Neural progenitor cell (in vitro differentiated cells): ENCODE measurements around the gene CA5A. TPM values are rescaled to one million over a fixed set of nuclear protein-coding genes. Genes with fewer than 3 reads are reported as not detected.
"Not testable (repeated sequence)": the region's sequence is repeated elsewhere in the genome, so short reads cannot be mapped to it uniquely, and the experiment has no call there.

ENCODE experiments used
- DNase-seq: peaks from one replicate; pipeline ENCODE4 v3.0.0-alpha.2; 2016; ENCODE audit warnings: low spot score
- H2AFZ ChIP-seq: fragments of 200-600 bp; sonication (generic); replicated peaks from 2 replicates; pipeline ENCODE4 v1.6.1; 2016; ENCODE audit warnings: antibody characterized with exemption
- H3F3A ChIP-seq: fragments of 200-600 bp; sonication (generic); 2 replicates; pipeline ENCODE4 v1.6.1; 2016; ENCODE audit warnings: antibody characterized with exemption, low read depth
- H3K27ac ChIP-seq: fragments of 200-600 bp; sonication (generic); 2 replicates; pipeline ENCODE4 v1.5.1; 2016; ENCODE audit warnings: mild to moderate bottlenecking
- H3K27me3 ChIP-seq: fragments of 200-600 bp; sonication (generic); 2 replicates; pipeline ENCODE4 v1.6.1; 2016; ENCODE audit warnings: mild to moderate bottlenecking, moderate library complexity
- H3K36me3 ChIP-seq: fragments of 200-600 bp; sonication (generic); 2 replicates; pipeline ENCODE4 v1.5.1; 2016
- H3K4me1 ChIP-seq: fragments of 200-600 bp; sonication (generic); 2 replicates; pipeline ENCODE4 v1.6.1; 2016; ENCODE audit warnings: mixed run types
- H3K4me2 ChIP-seq: fragments of 200-600 bp; sonication (generic); 2 replicates; pipeline ENCODE4 v1.6.1; 2016
- H3K4me3 ChIP-seq: fragments of 200-600 bp; sonication (generic); 2 replicates; pipeline ENCODE4 v1.5.1; 2016
- H3K79me2 ChIP-seq: fragments of 200-600 bp; sonication (generic); 2 replicates; pipeline ENCODE4 v1.6.1; 2016; ENCODE audit warnings: low read depth
- H3K9ac ChIP-seq: fragments of 200-600 bp; sonication (generic); 2 replicates; pipeline ENCODE4 v1.6.1; 2016
- H3K9me3 ChIP-seq: fragments of 200-600 bp; sonication (generic); 2 replicates; pipeline ENCODE4 v1.5.1; 2016; ENCODE audit warnings: low read depth
- H4K20me1 ChIP-seq: fragments of 200-600 bp; sonication (generic); 2 replicates; pipeline ENCODE4 v1.6.1; 2016; ENCODE audit warnings: low read depth
- H3K27ac Mint-ChIP-seq: 3 replicates; pipeline ENCODE4 v1.8.0; 2021; ENCODE audit warnings: mixed read lengths
- H3K27me3 Mint-ChIP-seq: 2 replicates; pipeline ENCODE4 v1.8.0; 2022; ENCODE audit warnings: low read depth, mild to moderate bottlenecking, inconsistent platforms, moderate library complexity, mixed read lengths; ENCODE audit not compliant: insufficient read depth
- H3K36me3 Mint-ChIP-seq: 3 replicates; pipeline ENCODE4 v1.8.0; 2021; ENCODE audit warnings: mixed read lengths
- H3K4me1 Mint-ChIP-seq: 3 replicates; pipeline ENCODE4 v1.8.0; 2021; ENCODE audit warnings: mixed read lengths
- H3K4me3 Mint-ChIP-seq: 3 replicates; pipeline ENCODE4 v1.8.0; 2021; ENCODE audit warnings: mild to moderate bottlenecking, moderate library complexity, mixed read lengths
- H3K9me3 Mint-ChIP-seq: 3 replicates; pipeline ENCODE4 v1.8.0; 2020; ENCODE audit warnings: mixed read lengths
- CTCF ChIP-seq: fragments of 200-600 bp; sonication (generic); IDR thresholded peaks from 2 replicates; pipeline ENCODE4 v1.5.1; 2017; ENCODE audit warnings: antibody characterized with exemption, mild to moderate bottlenecking
- EZH2 ChIP-seq: fragments of 200-600 bp; sonication (generic); IDR thresholded peaks from 2 replicates; pipeline ENCODE4 v1.6.1; 2017; ENCODE audit warnings: antibody characterized with exemption, mild to moderate bottlenecking, moderate library complexity
- EZH2phosphoT487 ChIP-seq: fragments of 200-600 bp; sonication (generic); IDR thresholded peaks from 2 replicates; pipeline ENCODE4 v1.6.1; 2017; ENCODE audit warnings: antibody characterized with exemption
- total RNA-seq: library from RNA; depleted of rRNA; stranded (reverse); fragments of >200 nt; gene quantifications from 2 replicates; pipeline ENCODE4 v1.2.3, GENCODE V29; 2015; ENCODE audit warnings: low replicate concordance

Gene CA5A
- total RNA-seq, 1 donor from 2014 or later = not detected

- peak overlapping the region; percentile 83 for H3K27ac Mint-ChIP-seq
Measured at GRCh38 chr16:87897521-87898505, 38.5 kb downstream of the CA5A start.

GRCh38 chr16:87896924-87897520 lies 39.3 kb downstream of the CA5A start:
- H3K4me1 Mint-ChIP-seq, H3K9ac ChIP-seq, H4K20me1 ChIP-seq, H3K27ac ChIP-seq, H3K4me2 ChIP-seq, H3K27me3 Mint-ChIP-seq, H3K4me3 ChIP-seq, H3K27me3 ChIP-seq, H3K9me3 ChIP-seq, H3K4me3 Mint-ChIP-seq, DNase-seq, H3K79me2 ChIP-seq, H3K9me3 Mint-ChIP-seq, H3F3A ChIP-seq, H3K36me3 Mint-ChIP-seq, H2AFZ ChIP-seq, H3K4me1 ChIP-seq, H3K36me3 ChIP-seq: not testable (repeated sequence)
- peak overlapping the region; percentile 72 for H3K27ac Mint-ChIP-seq

More at GRCh38 chr16:87897521-87898505, 38.5 kb downstream of the CA5A start:
- Histone ChIP-seq H3K9ac (no peak overlapping the region), H3K9me3 (no peaks in the 10 kb centered on the region), H3K27me3 (no peaks in the 10 kb centered on the region), H3K4me1 (no peaks in the 10 kb centered on the region), H3K4me3 (no peak overlapping the region), H2AFZ (no peak overlapping the region), H3K36me3 (no peaks in the 10 kb centered on the region), H3F3A (no peaks in the 10 kb centered on the region), H3K79me2 (no peaks in the 10 kb centered on the region), H4K20me1 (no peaks in the 10 kb centered on the region), H3K27ac (no peak overlapping the region), H3K4me2 (no peak overlapping the region)
- no peak for DNase-seq
- TF ChIP-seq CTCF (no peak), EZH2phosphoT487 (no peak), EZH2 (no peak)
- Mint-ChIP-seq H3K9me3 (no peaks in the 10 kb centered on the region), H3K36me3 (no peaks in the 10 kb centered on the region), H3K4me1 (peaks cover 2% of the 10 kb centered on the region), H3K4me3 (no peak overlapping the region), H3K27me3 (peaks cover 7% of the 10 kb centered on the region)

DNA sequence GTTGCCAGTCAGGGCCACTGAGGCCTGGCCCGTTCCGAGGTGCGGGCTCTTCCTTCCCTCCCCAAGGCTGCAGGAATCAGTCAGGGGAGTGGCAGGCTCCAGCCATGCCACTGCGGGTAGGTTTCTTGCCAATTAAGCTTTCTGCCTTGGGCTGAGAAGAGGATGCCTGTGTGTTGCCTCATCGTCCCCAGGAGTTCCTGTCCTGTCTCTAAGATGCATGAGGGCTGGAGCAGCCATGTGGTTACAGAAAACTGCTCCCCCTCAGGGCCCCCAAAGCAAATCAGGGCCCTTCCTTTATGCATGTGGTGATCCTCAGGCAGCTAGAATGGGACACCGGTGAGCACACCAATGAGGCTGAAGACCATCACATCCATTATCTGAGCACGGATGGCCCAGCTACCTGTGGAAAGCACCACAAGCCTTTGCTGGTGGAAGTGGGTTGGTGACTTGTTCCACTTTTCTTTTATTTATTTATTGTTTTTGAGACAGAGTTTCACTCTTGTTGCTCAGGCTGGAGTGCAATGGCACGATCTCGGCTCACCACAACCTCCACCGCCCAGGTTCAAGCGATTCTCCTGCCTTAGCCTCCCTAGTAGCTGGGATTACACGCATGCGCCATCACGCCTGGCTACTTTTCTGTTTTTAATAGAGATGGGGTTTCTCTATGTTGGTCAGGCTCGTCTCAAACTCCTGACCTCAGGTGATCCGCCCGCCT lies 40.0 kb downstream of the CA5A start:
- not testable (repeated sequence) for H3K79me2 ChIP-seq, H2AFZ ChIP-seq, H3F3A ChIP-seq, DNase-seq, H3K27me3 Mint-ChIP-seq, H3K4me1 ChIP-seq, H3K27ac ChIP-seq, H4K20me1 ChIP-seq, H3K9me3 ChIP-seq, H3K36me3 Mint-ChIP-seq, H3K4me2 ChIP-seq, H3K9ac ChIP-seq, H3K4me1 Mint-ChIP-seq, H3K9me3 Mint-ChIP-seq, H3K4me3 ChIP-seq, H3K27me3 ChIP-seq, H3K36me3 ChIP-seq, H3K4me3 Mint-ChIP-seq
- peak overlapping the region; percentile 72 for H3K27ac Mint-ChIP-seq

GRCh38 chr16:87895641-87896141 lies 40.6 kb downstream of the CA5A start:
- Mint-ChIP-seq H3K36me3 (no peaks in the 10 kb centered on the region), H3K4me1 (peaks cover 2% of the 10 kb centered on the region), H3K27ac (peak overlapping the region; percentile 63), H3K4me3 (no peak overlapping the region), H3K27me3 (peaks cover 7% of the 10 kb centered on the region), H3K9me3 (no peaks in the 10 kb centered on the region)
- H4K20me1 ChIP-seq = no peaks in the 10 kb centered on the region
- no peak for DNase-seq
- no peaks in the 10 kb centered on the region for H3K9me3 ChIP-seq
- H3F3A ChIP-seq = no peaks in the 10 kb centered on the region
- H3K27ac ChIP-seq = no peak overlapping the region
- no peaks in the 10 kb centered on the region for H3K79me2 ChIP-seq
- H3K9ac ChIP-seq = no peak overlapping the region
- no peak overlapping the region for H3K4me2 ChIP-seq
- TF ChIP-seq EZH2 (no peak), CTCF (no peak), EZH2phosphoT487 (no peak)
- H3K27me3 ChIP-seq = no peaks in the 10 kb centered on the region
- H3K4me3 ChIP-seq = no peak overlapping the region
- no peaks in the 10 kb centered on the region for H3K4me1 ChIP-seq
- H2AFZ ChIP-seq = no peak overlapping the region
- H3K36me3 ChIP-seq = no peaks in the 10 kb centered on the region

- H3K36me3 ChIP-seq, H3F3A ChIP-seq, H3K4me1 Mint-ChIP-seq, H3K9ac ChIP-seq, H3K36me3 Mint-ChIP-seq, H3K27me3 Mint-ChIP-seq, H3K9me3 ChIP-seq, H3K27ac Mint-ChIP-seq, H3K4me2 ChIP-seq, H3K27me3 ChIP-seq, H3K4me3 Mint-ChIP-seq, H2AFZ ChIP-seq, H3K4me3 ChIP-seq, H3K27ac ChIP-seq, H3K9me3 Mint-ChIP-seq, H3K79me2 ChIP-seq, H3K4me1 ChIP-seq, DNase-seq, H4K20me1 ChIP-seq: not testable (repeated sequence)
Measured at GRCh38 chr16:87894005-87894404, 42.3 kb downstream of the CA5A start.
